H9 (cell line): ENCODE data around the gene EPN3. TPM values are rescaled to one million over a fixed set of nuclear protein-coding genes. Genes with fewer than 3 reads are reported as not detected.

Source experiments
- DNase-seq: peaks from one replicate; pipeline ENCODE4 v3.0.0-alpha.2; 2017
- H2AFZ ChIP-seq: one replicate; pipeline ENCODE4 v1.6.1; 2013; ENCODE audit warnings: mild to moderate bottlenecking, low read length, control low read depth, moderate library complexity
- H2AK5ac ChIP-seq: 2 replicates; pipeline ENCODE4 v1.6.1; 2013; ENCODE audit warnings: low read length, control low read depth, mixed read lengths; ENCODE audit not compliant: insufficient read length
- H2BK120ac ChIP-seq: one replicate; pipeline ENCODE4 v1.6.1; 2013; ENCODE audit warnings: low read depth, mild to moderate bottlenecking, low read length, control low read depth, inconsistent platforms; ENCODE audit not compliant: poor library complexity, severe bottlenecking
- H2BK12ac ChIP-seq: 2 replicates; pipeline ENCODE4 v1.6.1; 2013; ENCODE audit warnings: low read length, control low read depth, mixed read lengths, low read depth; ENCODE audit not compliant: insufficient read length
- H2BK15ac ChIP-seq: 2 replicates; pipeline ENCODE4 v1.6.1; 2013; ENCODE audit warnings: low read depth, low read length, control low read depth
- H2BK20ac ChIP-seq: one replicate; pipeline ENCODE4 v1.6.1; 2013; ENCODE audit warnings: low read depth, mild to moderate bottlenecking, low read length, control low read depth, inconsistent platforms; ENCODE audit not compliant: poor library complexity, severe bottlenecking
- H2BK5ac ChIP-seq: 2 replicates; pipeline ENCODE4 v1.6.1; 2013; ENCODE audit warnings: low read length, control low read depth, mixed read lengths; ENCODE audit not compliant: insufficient read length
- H3K14ac ChIP-seq: 2 replicates; pipeline ENCODE4 v1.6.1; 2013; ENCODE audit warnings: low read length, control low read depth; ENCODE audit not compliant: insufficient read depth
- H3K18ac ChIP-seq: 2 replicates; pipeline ENCODE4 v1.6.1; 2013; ENCODE audit warnings: low read depth, mild to moderate bottlenecking, mixed read lengths, low read length, control low read depth; ENCODE audit not compliant: insufficient read length
- H3K23ac ChIP-seq: 2 replicates; pipeline ENCODE4 v1.6.1; 2013; ENCODE audit warnings: low read length, control low read depth, mixed read lengths, low read depth; ENCODE audit not compliant: insufficient read length
- H3K23me2 ChIP-seq: 2 replicates; pipeline ENCODE4 v1.6.1; 2013; ENCODE audit warnings: low read depth, mild to moderate bottlenecking, mixed read lengths, low read length, control low read depth; ENCODE audit not compliant: insufficient read length, poor library complexity, severe bottlenecking
- H3K27ac ChIP-seq: 2 replicates; pipeline ENCODE4 v1.5.1; 2013; ENCODE audit warnings: low read length, control low read depth, mixed read lengths, low read depth; ENCODE audit not compliant: insufficient read length
- H3K27me3 ChIP-seq: 2 replicates; pipeline ENCODE4 v1.6.1; 2013; ENCODE audit warnings: low read length, control low read depth, inconsistent platforms; ENCODE audit not compliant: insufficient read depth
- H3K4ac ChIP-seq: 2 replicates; pipeline ENCODE4 v1.6.1; 2013; ENCODE audit warnings: low read depth, mild to moderate bottlenecking, control low read depth, inconsistent platforms, low read length, moderate library complexity
- H3K4me1 ChIP-seq: 2 replicates; pipeline ENCODE4 v1.6.1; 2013; ENCODE audit warnings: low read length, control low read depth, inconsistent platforms; ENCODE audit not compliant: insufficient read depth
- H3K4me2 ChIP-seq: 2 replicates; pipeline ENCODE4 v1.6.1; 2013; ENCODE audit warnings: low read length, control low read depth, mixed read lengths; ENCODE audit not compliant: insufficient read length, insufficient read depth
- H3K56ac ChIP-seq: 2 replicates; pipeline ENCODE4 v1.6.1; 2013; ENCODE audit warnings: low read depth, mild to moderate bottlenecking, mixed read lengths, low read length, control low read depth; ENCODE audit not compliant: insufficient read length
- H3K79me1 ChIP-seq: 2 replicates; pipeline ENCODE4 v1.6.1; 2013; ENCODE audit warnings: low read depth, mild to moderate bottlenecking, moderate library complexity, low read length, control low read depth, inconsistent platforms; ENCODE audit not compliant: insufficient read depth, poor library complexity, severe bottlenecking
- H3K79me2 ChIP-seq: 2 replicates; pipeline ENCODE4 v1.6.1; 2013; ENCODE audit warnings: low read length, control low read depth, inconsistent platforms; ENCODE audit not compliant: insufficient read depth
- H3K9ac ChIP-seq: 2 replicates; pipeline ENCODE4 v1.6.1; 2013; ENCODE audit warnings: low read length, control low read depth, mixed read lengths; ENCODE audit not compliant: insufficient read length; ENCODE audit errors: extremely low read depth
- H3K9me3 ChIP-seq: one replicate; pipeline ENCODE4 v1.6.1; 2013; ENCODE audit warnings: low read depth, low read length, inconsistent platforms; ENCODE audit not compliant: control insufficient read depth
- H3T11ph ChIP-seq: one replicate; pipeline ENCODE4 v1.6.1; 2013; ENCODE audit warnings: mild to moderate bottlenecking, low read length, control low read depth, inconsistent platforms
- H4K20me1 ChIP-seq: one replicate; pipeline ENCODE4 v1.6.1; 2013; ENCODE audit not compliant: control insufficient read depth, insufficient read length, insufficient read depth
- H4K5ac ChIP-seq: 2 replicates; pipeline ENCODE4 v1.6.1; 2013; ENCODE audit warnings: low read depth, mild to moderate bottlenecking, mixed read lengths, low read length, control low read depth; ENCODE audit not compliant: insufficient read length
- H4K8ac ChIP-seq: replicated peaks from 2 replicates; pipeline ENCODE4 v1.6.1; 2013; ENCODE audit warnings: low read length, control low read depth, mixed read lengths, low read depth; ENCODE audit not compliant: insufficient read length
- H4K91ac ChIP-seq: 2 replicates; pipeline ENCODE4 v1.6.1; 2013; ENCODE audit warnings: low read depth, mild to moderate bottlenecking, moderate library complexity, mixed read lengths, low read length, control low read depth; ENCODE audit not compliant: insufficient read length
- H3K27ac Mint-ChIP-seq, 3 experiments: 2 replicates in 2 of 3; 3 replicates in 1 of 3; pipeline ENCODE4 v1.8.0; 2020 to 2021; ENCODE audit warnings: mixed read lengths in 3 of 3, mild to moderate bottlenecking in 1 of 3, moderate library complexity in 1 of 3
- H3K27me3 Mint-ChIP-seq: 2 replicates; pipeline ENCODE4 v1.8.0; 2021; ENCODE audit warnings: low read depth, mild to moderate bottlenecking, moderate library complexity, mixed read lengths
- H3K36me3 Mint-ChIP-seq, 3 experiments: 2 replicates in 2 of 3; 3 replicates in 1 of 3; pipeline ENCODE4 v1.8.0; 2020 to 2021; ENCODE audit warnings: low read depth in 3 of 3, mixed read lengths in 3 of 3; ENCODE audit not compliant: insufficient read depth in 1 of 3
- H3K4me1 Mint-ChIP-seq, 2 experiments: 2 replicates each; pipeline ENCODE4 v1.8.0; 2020; ENCODE audit warnings: mixed read lengths in 2 of 2
- H3K4me3 Mint-ChIP-seq, 2 experiments: 2 replicates in 1 of 2; 3 replicates in 1 of 2; pipeline ENCODE4 v1.8.0; 2020 to 2021; ENCODE audit warnings: mild to moderate bottlenecking in 2 of 2, mixed read lengths in 2 of 2, moderate library complexity in 1 of 2
- H3K9me3 Mint-ChIP-seq, 2 experiments: 2 replicates in 1 of 2; 3 replicates in 1 of 2; pipeline ENCODE4 v1.8.0; 2020; ENCODE audit warnings: mild to moderate bottlenecking in 2 of 2, mixed read lengths in 2 of 2, moderate library complexity in 1 of 2
- CTCF ChIP-seq: fragments of 200-600 bp; sonication (generic); conservative IDR thresholded peaks from 3 replicates; pipeline ENCODE4 v1.8.0; 2021; ENCODE audit warnings: antibody characterized with exemption, mild to moderate bottlenecking
- WGBS: extraction: QIAGEN DNeasy Blood & Tissue Kit; methylation state at CpG from one replicate; pipeline ENCODE4 v1.1.7; 2013; ENCODE audit warnings: missing lambda C conversion rate, low lambda C conversion rate, mixed read lengths; ENCODE audit not compliant: insufficient read length; ENCODE audit errors: extremely low coverage; 5-methylcytosine and 5-hydroxymethylcytosine counted together
- total RNA-seq: library from RNA; stranded (reverse); gene quantifications from 2 replicates; pipeline ENCODE4 v1.2.1, GENCODE V29; 2021

Gene EPN3
- total RNA-seq, 1 experiment from 2014 or later, result 1.9 TPM

GRCh38 chr17:50551433-50551815, 18.9 kb downstream of the EPN3 start:
- H3K27me3 Mint-ChIP-seq, result peaks cover 9% of the 10 kb centered on the region
- peaks cover 8 to 11% of the 10 kb centered on the region in 2 experiments; a peak in 2 of 4 replicates for H3K4me1 Mint-ChIP-seq
- Histone ChIP-seq H3K27ac (no peak overlapping the region), H3K9ac (no peak overlapping the region), H3K79me1 (no peaks in the 10 kb centered on the region), H3K14ac (no peak overlapping the region), H2BK20ac (no peak overlapping the region), H2BK120ac (no peak overlapping the region), H4K91ac (no peak overlapping the region), H3K18ac (no peak overlapping the region), H2BK12ac (no peak overlapping the region), H4K5ac (no peak overlapping the region), H3K79me2 (no peaks in the 10 kb centered on the region), H4K20me1 (no peaks in the 10 kb centered on the region), H3K4me2 (no peak overlapping the region), H3K4ac (no peak overlapping the region), H2AFZ (no peak overlapping the region), H3K27me3 (no peaks in the 10 kb centered on the region), H3K4me1 (no peaks in the 10 kb centered on the region; the same call in 1 of the 2 replicates), H2BK15ac (no peak overlapping the region), H2AK5ac (no peak overlapping the region), H4K8ac (no peak overlapping the region), H3K23ac (no peak overlapping the region), H3K9me3 (no peaks in the 10 kb centered on the region), H2BK5ac (no peak overlapping the region), H3T11ph (no peak overlapping the region), H3K23me2 (no peaks in the 10 kb centered on the region), H3K56ac (no peak overlapping the region)
- TF ChIP-seq CTCF, result no peak
- no peak for DNase-seq
- H3K27ac Mint-ChIP-seq, result no peak overlapping the region
- H3K4me3 Mint-ChIP-seq, result no peak overlapping the region
- WGBS, result no CpG with 5 or more reads among the region's 8 CpGs
- H3K36me3 Mint-ChIP-seq, result no peaks in the 10 kb centered on the region; a peak in 1 of 7 replicates
- no peaks in the 10 kb centered on the region; a peak in 1 of 5 replicates for H3K9me3 Mint-ChIP-seq
